Adrenal gland (tissue), 5 donors: ENCODE measurements around the gene ADRB1.

Source experiments
- POLR2A ChIP-seq, 2 donors: fragments of 450-650 bp; IDR thresholded peaks; one replicate each; pipeline ENCODE4 v1.6.1; 2017; ENCODE audit warnings: antibody characterized with exemption in 2 of 2, mild to moderate bottlenecking in 2 of 2, moderate library complexity in 1 of 2
- TF ChIP-seq, protein P1 (sequence below), 6 experiments: fragments of 450-650 bp in 4 of 6; fragments of 200-600 bp in 2 of 6; sonication (generic) in 1 of 6; IDR thresholded peaks; 1 replicate in 5 of 6; 2 replicates in 1 of 6; pipeline versions ENCODE4 v1.5.1 to v1.8.0; 2016 to 2021; ENCODE audit warnings: antibody characterized with exemption in 6 of 6, mild to moderate bottlenecking in 2 of 6, moderate library complexity in 1 of 6
- donor health status: DM: no; HTN: no; CAD: no.

GRCh38 chr10:114048472-114048871, 4.8 kb downstream of the ADRB1 start:
- TF ChIP-seq, protein P1, sequence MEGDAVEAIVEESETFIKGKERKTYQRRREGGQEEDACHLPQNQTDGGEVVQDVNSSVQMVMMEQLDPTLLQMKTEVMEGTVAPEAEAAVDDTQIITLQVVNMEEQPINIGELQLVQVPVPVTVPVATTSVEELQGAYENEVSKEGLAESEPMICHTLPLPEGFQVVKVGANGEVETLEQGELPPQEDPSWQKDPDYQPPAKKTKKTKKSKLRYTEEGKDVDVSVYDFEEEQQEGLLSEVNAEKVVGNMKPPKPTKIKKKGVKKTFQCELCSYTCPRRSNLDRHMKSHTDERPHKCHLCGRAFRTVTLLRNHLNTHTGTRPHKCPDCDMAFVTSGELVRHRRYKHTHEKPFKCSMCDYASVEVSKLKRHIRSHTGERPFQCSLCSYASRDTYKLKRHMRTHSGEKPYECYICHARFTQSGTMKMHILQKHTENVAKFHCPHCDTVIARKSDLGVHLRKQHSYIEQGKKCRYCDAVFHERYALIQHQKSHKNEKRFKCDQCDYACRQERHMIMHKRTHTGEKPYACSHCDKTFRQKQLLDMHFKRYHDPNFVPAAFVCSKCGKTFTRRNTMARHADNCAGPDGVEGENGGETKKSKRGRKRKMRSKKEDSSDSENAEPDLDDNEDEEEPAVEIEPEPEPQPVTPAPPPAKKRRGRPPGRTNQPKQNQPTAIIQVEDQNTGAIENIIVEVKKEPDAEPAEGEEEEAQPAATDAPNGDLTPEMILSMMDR (IDR thresholded peaks at IDR 0.05) = no peak
- TF ChIP-seq POLR2A (IDR thresholded peaks at IDR 0.05) = no peak
